ENCODE results near the gene COL2A1.

Gene COL2A1

DNA sequence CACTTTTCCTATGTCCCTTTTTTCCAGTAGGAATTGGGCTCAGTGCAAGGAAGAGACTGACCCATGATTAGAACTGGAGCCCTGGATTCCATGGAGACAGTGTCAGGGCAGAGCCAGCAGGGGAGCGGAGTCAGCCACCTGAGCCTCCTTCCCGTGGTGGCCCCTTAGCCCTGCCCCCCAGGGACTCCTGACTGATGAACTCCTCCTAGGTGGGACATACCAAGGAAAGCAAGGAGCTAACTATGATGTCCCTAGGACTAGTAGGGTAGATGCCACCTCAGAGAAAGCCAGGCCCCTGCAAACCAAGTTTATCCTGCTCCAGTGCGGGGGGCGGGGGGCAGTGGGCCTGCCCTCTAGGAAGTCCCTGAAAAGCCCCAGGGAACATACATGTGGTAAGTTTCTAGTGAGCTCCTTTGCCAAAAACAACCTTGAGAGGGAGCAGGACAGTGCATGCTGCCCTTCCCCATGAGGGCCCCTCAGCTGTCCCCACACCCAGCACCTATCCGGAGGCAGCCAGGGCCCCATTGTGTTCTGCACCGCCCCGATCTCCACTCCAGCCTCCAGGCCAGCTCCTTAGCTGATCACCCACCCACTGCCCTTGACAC, 6.2 kb upstream of the COL2A1 start:
- H3K36me3 ChIP-seq (ENCODE audit: insufficient read depth, low read length), result no peaks in the 10 kb centered on the region
- TF ChIP-seq FOXP2 (optimal IDR thresholded peaks at IDR 0.05; ENCODE audit: control extremely low read depth, extremely low read length, insufficient read depth) (no peak), POLR2AphosphoS5 (IDR thresholded peaks at IDR 0.05; ENCODE audit: borderline replicate concordance, low read depth, low read length) (no peak), EZH2 (IDR thresholded peaks at IDR 0.05) (no peak)

DNA sequence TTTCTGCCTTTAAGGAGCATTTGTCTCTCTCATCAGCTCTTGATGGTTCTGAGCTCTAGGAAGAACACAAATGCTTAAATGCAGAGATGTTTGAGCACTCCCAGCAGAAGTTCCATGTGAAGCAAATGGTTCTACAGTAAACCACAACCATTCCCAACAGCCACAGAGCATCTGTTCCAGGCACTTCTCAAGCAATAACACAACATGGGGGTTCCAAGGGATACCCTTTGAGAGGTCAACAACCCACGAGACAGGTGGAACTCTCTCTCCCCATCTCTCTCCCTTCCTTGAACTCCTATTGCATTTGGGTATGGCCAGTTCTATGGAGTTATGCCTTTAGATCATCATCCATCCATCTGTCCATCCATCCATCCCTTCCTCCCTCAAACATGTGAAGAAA, 5.2 kb upstream of the COL2A1 start:
- Histone ChIP-seq H3K9ac (ENCODE audit: insufficient read length) (no peak overlapping the region), H3K9me3 (ENCODE audit: low read depth, low read length) (no peaks in the 10 kb centered on the region), H3K4me3 (no peak overlapping the region), H3K27ac (no peak overlapping the region), H3K36me3 (ENCODE audit: insufficient read depth, low read length) (no peaks in the 10 kb centered on the region)
- TF ChIP-seq POLR2AphosphoS5 (IDR thresholded peaks at IDR 0.05; ENCODE audit: borderline replicate concordance, low read depth, low read length) (no peak), FOXP2 (optimal IDR thresholded peaks at IDR 0.05; ENCODE audit: control extremely low read depth, extremely low read length, insufficient read depth) (no peak), EZH2 (IDR thresholded peaks at IDR 0.05) (no peak)
- no peak for DNase-seq (ENCODE audit: low read depth, low spot score)

More for the DNA sequence above, 6.2 kb upstream of the COL2A1 start:
- no peak for DNase-seq (ENCODE audit: low read depth, low spot score)
- no peak overlapping the region for H3K4me3 ChIP-seq
- H3K27ac ChIP-seq, result no peak overlapping the region
- H3K9me3 ChIP-seq (ENCODE audit: low read depth, low read length), result no peaks in the 10 kb centered on the region
- no peak overlapping the region for H3K9ac ChIP-seq (ENCODE audit: insufficient read length)

DNA sequence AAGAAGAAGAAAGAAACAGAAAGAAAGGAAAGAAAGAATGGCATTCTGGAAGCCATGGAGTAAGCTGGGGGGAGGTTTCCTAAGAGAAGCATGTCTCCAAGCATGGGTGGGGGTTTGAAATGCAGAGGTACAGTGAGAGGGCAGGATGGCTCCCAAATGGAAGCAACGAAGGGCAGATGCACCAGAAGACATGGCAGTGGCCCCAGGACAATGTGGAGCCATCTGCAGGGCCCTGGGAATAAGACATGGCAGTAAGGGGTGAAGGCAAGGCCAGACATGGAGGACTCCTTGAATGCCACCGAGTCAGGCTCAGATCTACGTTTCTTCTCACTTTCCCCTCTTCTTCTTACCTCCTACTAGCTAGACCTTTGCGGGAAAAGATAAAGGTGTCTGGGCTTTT, 4.7 kb upstream of the COL2A1 start:
- no peaks in the 10 kb centered on the region for H3K9me3 ChIP-seq (ENCODE audit: low read depth, low read length)
- H3K4me3 ChIP-seq, result no peak overlapping the region
- no peak for DNase-seq (ENCODE audit: low read depth, low spot score)
- no peak for TF ChIP-seq FOXP2 (optimal IDR thresholded peaks at IDR 0.05; ENCODE audit: control extremely low read depth, extremely low read length, insufficient read depth)
- TF ChIP-seq POLR2AphosphoS5 (IDR thresholded peaks at IDR 0.05; ENCODE audit: borderline replicate concordance, low read depth, low read length), result no peak
- no peak for TF ChIP-seq EZH2 (IDR thresholded peaks at IDR 0.05)
- H3K27ac ChIP-seq, result no peak overlapping the region
- H3K36me3 ChIP-seq (ENCODE audit: insufficient read depth, low read length), result no peaks in the 10 kb centered on the region
- no peak overlapping the region for H3K9ac ChIP-seq (ENCODE audit: insufficient read length)

DNA sequence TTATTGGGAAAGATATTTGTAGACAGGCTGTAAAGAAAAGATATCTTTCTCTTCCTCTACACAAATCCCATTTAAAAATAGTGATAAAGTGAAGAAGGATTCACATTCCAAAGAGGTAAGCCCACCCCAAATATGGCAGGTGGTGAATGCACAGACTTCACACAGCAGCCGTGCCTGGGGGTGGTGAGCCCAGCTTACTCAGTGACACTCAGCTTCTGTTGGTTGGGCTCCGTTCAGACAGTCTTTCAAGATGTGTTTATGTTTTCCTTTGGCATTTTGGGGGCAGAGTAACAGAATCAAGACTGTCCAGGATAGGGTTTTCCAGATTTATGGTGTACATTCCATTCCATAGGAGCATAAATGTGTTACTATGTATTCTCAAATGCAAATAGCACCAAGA, 4.1 kb upstream of the COL2A1 start:
- TF ChIP-seq FOXP2 (optimal IDR thresholded peaks at IDR 0.05; ENCODE audit: control extremely low read depth, extremely low read length, insufficient read depth), result no peak
- no peak for TF ChIP-seq EZH2 (IDR thresholded peaks at IDR 0.05)
- no peak for TF ChIP-seq POLR2AphosphoS5 (IDR thresholded peaks at IDR 0.05; ENCODE audit: borderline replicate concordance, low read depth, low read length)
- H3K9ac ChIP-seq (ENCODE audit: insufficient read length), result no peak overlapping the region
- H3K36me3 ChIP-seq (ENCODE audit: insufficient read depth, low read length), result no peaks in the 10 kb centered on the region
- H3K9me3 ChIP-seq (ENCODE audit: low read depth, low read length), result no peaks in the 10 kb centered on the region
- H3K27ac ChIP-seq, result no peak overlapping the region
- DNase-seq (ENCODE audit: low read depth, low spot score), result no peak
- no peak overlapping the region for H3K4me3 ChIP-seq

DNA sequence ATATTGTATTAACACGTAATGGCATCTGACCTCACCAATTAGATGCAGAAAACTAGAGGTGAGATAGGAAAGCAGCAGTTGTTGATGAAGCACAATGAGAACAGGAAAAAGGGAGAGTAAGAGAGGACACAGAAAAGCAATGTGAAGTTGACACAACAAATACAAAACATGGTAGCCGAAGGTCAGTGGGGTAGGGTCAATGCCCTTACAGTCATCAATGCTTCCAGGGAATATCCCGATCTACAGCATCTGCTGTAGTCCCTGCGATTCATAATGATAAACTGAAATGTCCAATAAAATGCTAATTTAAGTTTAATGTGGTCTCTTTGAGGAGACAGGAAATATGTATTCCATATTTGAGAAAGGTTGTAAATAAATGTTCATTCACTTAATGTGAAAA, 2.9 kb upstream of the COL2A1 start:
- Histone ChIP-seq H3K36me3 (ENCODE audit: insufficient read depth, low read length) (no peaks in the 10 kb centered on the region), H3K4me3 (no peak overlapping the region), H3K9me3 (ENCODE audit: low read depth, low read length) (no peaks in the 10 kb centered on the region), H3K9ac (ENCODE audit: insufficient read length) (no peak overlapping the region), H3K27ac (no peak overlapping the region)
- TF ChIP-seq EZH2 (IDR thresholded peaks at IDR 0.05) (no peak), FOXP2 (optimal IDR thresholded peaks at IDR 0.05; ENCODE audit: control extremely low read depth, extremely low read length, insufficient read depth) (no peak), POLR2AphosphoS5 (IDR thresholded peaks at IDR 0.05; ENCODE audit: borderline replicate concordance, low read depth, low read length) (no peak)
- DNase-seq (ENCODE audit: low read depth, low spot score), result no peak

DNA sequence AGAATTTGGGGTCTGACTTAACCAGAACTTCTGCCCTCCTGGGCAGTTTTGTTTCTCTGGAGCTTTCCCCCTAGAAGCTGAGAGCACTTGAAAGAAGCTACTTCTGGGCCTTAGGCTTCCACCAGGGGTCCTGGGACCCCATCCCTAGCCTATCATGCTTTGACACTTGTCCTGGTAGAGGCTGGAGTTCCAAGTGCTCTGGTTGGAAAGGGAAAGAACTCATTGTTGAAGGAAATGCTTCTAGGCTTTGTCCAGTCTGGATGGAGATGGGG, 1.4 kb upstream of the COL2A1 start:
- no peak overlapping the region for H3K9ac ChIP-seq (ENCODE audit: insufficient read length)

DNA sequence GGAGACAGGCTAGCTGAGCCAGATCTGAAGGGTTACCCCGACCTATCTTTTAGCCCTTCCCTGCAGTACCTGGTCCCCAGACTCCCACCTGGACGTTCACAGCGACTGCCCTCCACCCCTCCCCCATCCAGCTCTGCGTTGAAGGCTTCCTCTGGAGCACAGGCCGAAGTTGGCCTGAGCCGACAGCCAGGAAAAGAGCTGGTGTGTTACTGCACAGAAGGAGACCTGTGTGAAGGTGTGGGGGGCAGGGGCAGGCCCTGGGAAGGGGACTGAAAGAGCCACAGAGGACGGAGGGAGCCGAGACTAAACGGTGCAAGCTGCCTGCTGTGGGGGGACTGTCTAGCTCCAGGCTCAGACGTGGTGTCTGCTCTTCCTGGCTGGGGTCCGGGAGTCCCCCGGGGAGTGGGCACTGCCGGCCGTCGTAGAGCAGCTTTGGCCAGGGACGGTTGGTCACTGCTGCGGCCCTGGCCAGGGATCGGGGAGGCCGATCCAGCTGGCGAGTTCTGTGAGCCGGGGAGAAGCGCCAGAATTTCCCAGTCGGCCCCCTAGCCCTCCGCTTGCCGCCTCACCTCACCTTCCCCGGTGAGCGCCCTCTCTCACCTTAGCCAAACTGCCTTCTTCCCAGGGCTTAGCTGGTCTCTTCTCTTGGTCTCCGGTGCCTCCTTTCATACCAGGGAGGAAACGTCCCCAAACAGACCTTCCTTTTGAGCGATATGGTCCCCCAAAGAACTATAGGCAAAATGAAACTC, 899 bp upstream of the COL2A1 start:
- no peaks in the 10 kb centered on the region for H3K36me3 ChIP-seq (ENCODE audit: insufficient read depth, low read length)
- H3K4me3 ChIP-seq, result no peak overlapping the region
- no peaks in the 10 kb centered on the region for H3K9me3 ChIP-seq (ENCODE audit: low read depth, low read length)
- no peak for DNase-seq (ENCODE audit: low read depth, low spot score)
- TF ChIP-seq FOXP2 (optimal IDR thresholded peaks at IDR 0.05; ENCODE audit: control extremely low read depth, extremely low read length, insufficient read depth), result no peak
- TF ChIP-seq POLR2AphosphoS5 (IDR thresholded peaks at IDR 0.05; ENCODE audit: borderline replicate concordance, low read depth, low read length), result no peak
- no peak for TF ChIP-seq EZH2 (IDR thresholded peaks at IDR 0.05)
- H3K9ac ChIP-seq (ENCODE audit: insufficient read length), result no peak overlapping the region
- H3K27ac ChIP-seq, result no peak overlapping the region

More for the DNA sequence above, 1.4 kb upstream of the COL2A1 start:
- no peak for DNase-seq (ENCODE audit: low read depth, low spot score)
- Histone ChIP-seq H3K4me3 (no peak overlapping the region), H3K27ac (no peak overlapping the region), H3K9me3 (ENCODE audit: low read depth, low read length) (no peaks in the 10 kb centered on the region), H3K36me3 (ENCODE audit: insufficient read depth, low read length) (no peaks in the 10 kb centered on the region)
- TF ChIP-seq POLR2AphosphoS5 (IDR thresholded peaks at IDR 0.05; ENCODE audit: borderline replicate concordance, low read depth, low read length), result no peak
- no peak for TF ChIP-seq FOXP2 (optimal IDR thresholded peaks at IDR 0.05; ENCODE audit: control extremely low read depth, extremely low read length, insufficient read depth)
- no peak for TF ChIP-seq EZH2 (IDR thresholded peaks at IDR 0.05)

DNA sequence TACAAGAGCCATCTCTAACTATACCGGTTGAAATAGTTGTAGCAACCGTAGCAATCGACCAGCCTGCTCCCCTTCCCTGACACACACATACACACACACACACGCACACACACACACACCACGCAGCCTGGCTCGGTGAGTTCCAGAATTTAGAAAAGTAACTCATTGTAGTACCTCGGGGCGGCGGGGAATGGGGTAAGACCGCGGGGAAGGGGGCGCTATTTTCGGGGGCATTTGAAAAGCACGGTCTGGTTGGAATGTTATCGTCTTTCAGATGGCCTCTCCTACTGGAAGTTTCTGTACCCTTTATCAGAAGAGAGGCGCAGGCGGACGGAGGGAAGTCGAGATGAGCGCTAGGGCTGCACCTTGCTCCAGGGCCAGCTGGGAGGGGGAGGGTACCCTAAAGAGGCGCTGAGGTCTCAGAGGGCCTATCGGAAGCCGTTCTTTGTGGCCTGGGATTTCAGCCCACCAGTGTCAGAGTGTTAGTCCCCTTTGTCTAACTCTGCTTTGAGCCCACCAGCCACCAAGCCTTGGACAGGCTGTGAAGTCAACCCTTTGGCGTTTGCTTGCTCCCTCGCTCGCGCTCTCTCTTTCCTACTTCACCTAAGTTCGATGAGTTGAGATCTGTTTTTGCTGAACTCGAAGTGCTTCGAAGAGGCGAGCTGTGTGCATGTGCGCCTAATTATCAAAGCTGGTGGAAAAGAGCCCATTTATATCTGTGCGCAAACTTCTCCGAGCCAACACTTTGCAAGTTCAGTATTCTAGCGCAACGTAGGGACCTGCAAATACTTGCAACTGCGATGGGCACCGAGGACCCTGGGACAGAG, 837 bp downstream of the COL2A1 start:
- no peak for TF ChIP-seq POLR2AphosphoS5 (IDR thresholded peaks at IDR 0.05; ENCODE audit: borderline replicate concordance, low read depth, low read length)
- no peak for TF ChIP-seq EZH2 (IDR thresholded peaks at IDR 0.05)
- no peak for TF ChIP-seq FOXP2 (optimal IDR thresholded peaks at IDR 0.05; ENCODE audit: control extremely low read depth, extremely low read length, insufficient read depth)
- H3K36me3 ChIP-seq (ENCODE audit: insufficient read depth, low read length), result no peaks in the 10 kb centered on the region
- no peak overlapping the region for H3K9ac ChIP-seq (ENCODE audit: insufficient read length)
- no peak overlapping the region for H3K27ac ChIP-seq
- no peak for DNase-seq (ENCODE audit: low read depth, low spot score)
- H3K9me3 ChIP-seq (ENCODE audit: low read depth, low read length), result no peaks in the 10 kb centered on the region
- H3K4me3 ChIP-seq, result peak overlapping the region; percentile 88

All from SK-N-MC (cell line).